ENCODE measurements around the gene ATP13A2. TPM values are rescaled to one million over a fixed set of nuclear protein-coding genes. Genes with fewer than 3 reads are reported as not detected.
A peak's percentile ranks its signal among the peaks of the same experiment; 100 is the strongest.
"Not testable (repeated sequence)": the region's sequence is repeated elsewhere in the genome, so short reads cannot be mapped to it uniquely, and the experiment has no call there.

The ATP13A2 gene
- total and polyA plus RNA-seq, 8 donors: 11.1 to 249 (median 24.8) TPM

GRCh38 chr1:16954579-16954978 is 57.1 kb downstream of the ATP13A2 start:
- H3K27ac ChIP-seq: no peak overlapping the region
- TF ChIP-seq EP300 (IDR thresholded peaks at IDR 0.05) (no peak), POLR2A (IDR thresholded peaks at IDR 0.05) (no peak), POLR2AphosphoS5 (IDR thresholded peaks at IDR 0.05) (no peak), CTCF (IDR thresholded peaks at IDR 0.05) (no peak)
- peaks cover 0 to 16% (median 3%) of the 10 kb centered on the region in 4 donors for H3K4me1 ChIP-seq
- no peaks in the 10 kb centered on the region for H3K9me3 ChIP-seq
- no peaks in the 10 kb centered on the region for H3K27me3 ChIP-seq
- intact Hi-C loops (cut with DNase I; ENCODE audit: low total_unique reads): loop anchor here (10.0 kb wide), 1 partner anchor 280 kb away; no protein-coding TSS in a partner anchor
- WGBS, 5 donors: 96 to 100% (median 97%) methylated on average over 5 to 18 of the region's 18 CpGs
- no peak for DNase-seq
- H3K36me3 ChIP-seq: peaks cover 11 to 54% (median 31%) of the 10 kb centered on the region in 4 donors
- H3K4me3 ChIP-seq: no peak overlapping the region

GRCh38 chr1:16952376-16952775 is 59.4 kb downstream of the ATP13A2 start:
- H3K27me3 ChIP-seq, H3K9me3 ChIP-seq, H3K4me3 ChIP-seq, DNase-seq, H3K27ac ChIP-seq: not testable (repeated sequence)
- Histone ChIP-seq H3K4me1 (peaks cover 13 to 30% (median 19%) of the 10 kb centered on the region in 4 donors), H3K36me3 (peaks cover 11 to 58% (median 27%) of the 10 kb centered on the region in 4 donors)
- intact Hi-C loops (cut with DNase I; ENCODE audit: low total_unique reads): loop anchor here (10.0 kb wide), 1 partner anchor 282 kb away; no protein-coding TSS in a partner anchor
- 87 to 97% (median 88%) methylated on average over 4 of the region's 4 CpGs for WGBS, 5 donors

GRCh38 chr1:16949026-16949425 is 62.7 kb downstream of the ATP13A2 start:
- H3K27me3 ChIP-seq; H3K4me3 ChIP-seq; H3K9me3 ChIP-seq; intact Hi-C loops (cut with DNase I; ENCODE audit: low total_unique reads): not testable (repeated sequence)
- Histone ChIP-seq H3K36me3 (peaks cover 11 to 58% (median 29%) of the 10 kb centered on the region in 4 donors), H3K4me1 (peaks cover 13 to 30% (median 19%) of the 10 kb centered on the region in 4 donors), H3K27ac (peak overlapping the region; percentile 68 to 85 (median 83))
- 12 to 34% (median 30%) methylated on average over 5 to 7 of the region's 7 CpGs for WGBS, 5 donors
- peak in 1 of 2 donors; percentile 85 for DNase-seq

GRCh38 chr1:16948282-16948891 is 63.3 kb downstream of the ATP13A2 start:
- intact Hi-C loops (cut with DNase I; ENCODE audit: low total_unique reads): not testable (repeated sequence)
- H3K4me1 ChIP-seq: peaks cover 13 to 30% (median 19%) of the 10 kb centered on the region in 4 donors
- WGBS, 5 donors: 27 to 69% (median 45%) methylated on average over 22 to 26 of the region's 26 CpGs

GRCh38 chr1:16946646-16947045 is 65.1 kb downstream of the ATP13A2 start:
- Histone ChIP-seq H3K4me3 (no peak overlapping the region), H3K4me1 (peaks cover 13 to 25% (median 17%) of the 10 kb centered on the region in 4 donors), H3K9me3 (no peaks in the 10 kb centered on the region), H3K27me3 (no peaks in the 10 kb centered on the region), H3K36me3 (peaks cover 11 to 81% (median 45%) of the 10 kb centered on the region in 4 donors), H3K27ac (no peak overlapping the region)
- DNase-seq: no peak
- intact Hi-C loops (cut with DNase I; ENCODE audit: low total_unique reads): loop anchor here (2.0 kb wide), 1 partner anchor 324 kb away; no protein-coding TSS in a partner anchor
- WGBS, 5 donors: 89 to 95% (median 92%) methylated on average over 19 of the region's 19 CpGs
- TF ChIP-seq CTCF (IDR thresholded peaks at IDR 0.05) (no peak), POLR2A (IDR thresholded peaks at IDR 0.05) (no peak)

More at GRCh38 chr1:16948282-16948891, 63.3 kb downstream of the ATP13A2 start:
- not testable (repeated sequence) for H3K27me3 ChIP-seq, H3K9me3 ChIP-seq, H3K4me3 ChIP-seq
- peak in 2 of 3 donors; percentile 32 to 46 for TF ChIP-seq POLR2AphosphoS5 (IDR thresholded peaks at IDR 0.05)
- Histone ChIP-seq H3K27ac (peak overlapping the region; percentile 68 to 85 (median 83)), H3K36me3 (peaks cover 11 to 64% (median 34%) of the 10 kb centered on the region in 4 donors)
- peak in 1 of 2 donors; percentile 84 for DNase-seq

- 86 to 93% (median 90%) methylated on average over 8 to 13 of the region's 13 CpGs for WGBS, 5 donors
- intact Hi-C loops (cut with DNase I; ENCODE audit: low total_unique reads): loop anchor here (2.0 kb wide), 1 partner anchor 323 kb away; no protein-coding TSS in a partner anchor
- not testable (repeated sequence) for H3K4me3 ChIP-seq, H3K27me3 ChIP-seq, H3K27ac ChIP-seq, DNase-seq, H3K9me3 ChIP-seq
- Histone ChIP-seq H3K36me3 (peaks cover 11 to 86% (median 49%) of the 10 kb centered on the region in 4 donors), H3K4me1 (peaks cover 13 to 21% (median 17%) of the 10 kb centered on the region in 4 donors)
Measured at GRCh38 chr1:16946185-16946584, 65.5 kb downstream of the ATP13A2 start.

- intact Hi-C loops (cut with DNase I; ENCODE audit: low total_unique reads); H3K9me3 ChIP-seq; DNase-seq; H3K4me3 ChIP-seq; H3K27me3 ChIP-seq; H3K27ac ChIP-seq: not testable (repeated sequence)
- H3K36me3 ChIP-seq: peaks cover 11 to 93% (median 56%) of the 10 kb centered on the region in 4 donors
- 89 to 99% (median 96%) methylated on average over 5 to 9 of the region's 9 CpGs; no CpG with 5 or more reads in 1 of the 5 donors for WGBS, 5 donors
- H3K4me1 ChIP-seq: peaks cover 13 to 20% (median 17%) of the 10 kb centered on the region in 4 donors
Measured at GRCh38 chr1:16945512-16945911, 66.2 kb downstream of the ATP13A2 start.

Data from stomach (tissue), 9 donors.